WI38 (cell line): ENCODE results near the gene RANGAP1.

ENCODE experiments used
- H3K4me3 ChIP-seq: 2 replicates; pipeline ENCODE4 v1.5.1; 2011; ENCODE audit warnings: low read depth, mild to moderate bottlenecking, control low read depth, low read length
- CTCF ChIP-seq: IDR thresholded peaks from 2 replicates; pipeline ENCODE4 v1.5.1; 2012; ENCODE audit warnings: low read depth, mild to moderate bottlenecking, control low read depth, low read length

The RANGAP1 gene

GRCh38 chr22:41203118-41203517 is 82.9 kb downstream of the RANGAP1 start:
- TF ChIP-seq CTCF = no peak

GRCh38 chr22:41201141-41201540 is 84.8 kb downstream of the RANGAP1 start:
- no peak for TF ChIP-seq CTCF
- no peak overlapping the region for H3K4me3 ChIP-seq

More at GRCh38 chr22:41203118-41203517, 82.9 kb downstream of the RANGAP1 start:
- no peak overlapping the region for H3K4me3 ChIP-seq

GRCh38 chr22:41198027-41198580 is 87.9 kb downstream of the RANGAP1 start:
- TF ChIP-seq CTCF = no peak
- H3K4me3 ChIP-seq = peak overlapping the region; percentile 69

GRCh38 chr22:41197038-41197972 is 88.7 kb downstream of the RANGAP1 start:
- H3K4me3 ChIP-seq = peak overlapping the region; percentile 69
- TF ChIP-seq CTCF = no peak
